WTC11 (cell line): ENCODE measurements around the gene RUNX1. TPM values are rescaled to one million over a fixed set of nuclear protein-coding genes. Genes with fewer than 3 reads are reported as not detected.

Experiments used
- ATAC-seq: fragments of 200-7000 bp; cut with Tn5 transposase; 2 replicates; pipeline ENCODE4 v1.10.0; 2021; ENCODE audit warnings: mild to moderate bottlenecking, moderate library complexity
- CTCF ChIA-PET: fragments of 300-600 bp; sonication (Branson Sonifier 250); formaldehyde crosslinking; loops from one replicate; lab custom pipeline; 2021; ENCODE audit warnings: antibody characterized with exemption; lab: Charles Lee
- POLR2A ChIA-PET: fragments of 350-600 bp; sonication (Branson Sonifier 250); formaldehyde crosslinking; loops from one replicate; lab custom pipeline; 2021; ENCODE audit warnings: antibody characterized with exemption; lab: Charles Lee
- DNase-seq: peaks from one replicate; pipeline ENCODE4 v3.0.0; 2021; ENCODE audit warnings: low spot score
- H3K27ac Mint-ChIP-seq: 2 replicates; pipeline ENCODE4 v1.8.0; 2021; ENCODE audit warnings: mixed read lengths
- H3K27me3 Mint-ChIP-seq: 2 replicates; pipeline ENCODE4 v1.8.0; 2021; ENCODE audit warnings: low read depth, mild to moderate bottlenecking, moderate library complexity, mixed read lengths
- H3K36me3 Mint-ChIP-seq: 2 replicates; pipeline ENCODE4 v1.8.0; 2021; ENCODE audit warnings: mixed read lengths
- H3K4me1 Mint-ChIP-seq: 2 replicates; pipeline ENCODE4 v1.8.0; 2022; ENCODE audit warnings: mixed read lengths
- H3K4me3 Mint-ChIP-seq: 2 replicates; pipeline ENCODE4 v1.8.0; 2021; ENCODE audit warnings: mild to moderate bottlenecking, moderate library complexity, mixed read lengths
- H3K9me3 Mint-ChIP-seq: 2 replicates; pipeline ENCODE4 v1.8.0; 2021; ENCODE audit warnings: mixed read lengths
- FOXK1 ChIP-seq: sonication (generic); formaldehyde crosslinking; IDR thresholded peaks from 2 replicates; pipeline ENCODE4 v1.8.0; 2022; ENCODE audit warnings: mild to moderate bottlenecking, moderate library complexity, missing genetic modification reagents
- HMGA2 ChIP-seq: fragments of 250-450 bp; sonication (Bioruptor Pico); IDR thresholded peaks from 2 replicates; pipeline ENCODE4 v1.4.0; 2021; ENCODE audit warnings: mild to moderate bottlenecking, moderate library complexity
- SMAD4 ChIP-seq: sonication (generic); formaldehyde crosslinking; IDR thresholded peaks from 2 replicates; pipeline ENCODE4 v1.8.0; 2022; ENCODE audit warnings: mild to moderate bottlenecking, missing genetic modification reagents
- SP1 ChIP-seq: sonication (generic); formaldehyde crosslinking; conservative IDR thresholded peaks from 2 replicates; pipeline ENCODE4 v1.8.1; 2022; ENCODE audit warnings: missing genetic modification reagents
- TEAD1 ChIP-seq: sonication (generic); formaldehyde crosslinking; IDR thresholded peaks from 2 replicates; pipeline ENCODE4 v1.8.0; 2022; ENCODE audit warnings: mild to moderate bottlenecking, missing genetic modification reagents
- ZNF219 ChIP-seq: sonication (generic); formaldehyde crosslinking; IDR thresholded peaks from 2 replicates; pipeline ENCODE4 v1.8.0; 2023; ENCODE audit warnings: missing genetic modification reagents, mild to moderate bottlenecking, borderline replicate concordance
- ZNF281 ChIP-seq: sonication (generic); formaldehyde crosslinking; IDR thresholded peaks from 2 replicates; pipeline ENCODE4 v1.8.0; 2023; ENCODE audit warnings: mild to moderate bottlenecking, missing genetic modification reagents
- ZNF423 ChIP-seq: fragments of 250-450 bp; sonication (Bioruptor Pico); IDR thresholded peaks from 2 replicates; pipeline ENCODE4 v2.1.2; 2022; ENCODE audit warnings: mild to moderate bottlenecking, moderate library complexity
- ZNF425 ChIP-seq: fragments of 250-450 bp; sonication (Bioruptor Pico); conservative IDR thresholded peaks from 2 replicates; pipeline ENCODE4 v1.9.0; 2021; ENCODE audit warnings: mild to moderate bottlenecking
- ZNF671 ChIP-seq: fragments of 250-450 bp; sonication (Bioruptor Pico); IDR thresholded peaks from 2 replicates; pipeline ENCODE4 v1.8.0; 2021; ENCODE audit warnings: mild to moderate bottlenecking
- total RNA-seq: library from RNA; stranded (reverse); gene quantifications from 3 replicates; pipeline ENCODE4 v1.2.3, GENCODE V29; 2021
- TF ChIP-seq, protein P1 (sequence below): sonication (generic); formaldehyde crosslinking; IDR thresholded peaks from 2 replicates; pipeline ENCODE4 v1.8.0; 2022; ENCODE audit warnings: mild to moderate bottlenecking, missing genetic modification reagents
- TF ChIP-seq, protein P2 (sequence below): sonication (generic); formaldehyde crosslinking; IDR thresholded peaks from 2 replicates; pipeline ENCODE4 v1.8.1; 2023; ENCODE audit warnings: mild to moderate bottlenecking, missing genetic modification reagents

RUNX1 gene
- total RNA-seq, 1 experiment from 2014 or later: 2.2 TPM

DNA sequence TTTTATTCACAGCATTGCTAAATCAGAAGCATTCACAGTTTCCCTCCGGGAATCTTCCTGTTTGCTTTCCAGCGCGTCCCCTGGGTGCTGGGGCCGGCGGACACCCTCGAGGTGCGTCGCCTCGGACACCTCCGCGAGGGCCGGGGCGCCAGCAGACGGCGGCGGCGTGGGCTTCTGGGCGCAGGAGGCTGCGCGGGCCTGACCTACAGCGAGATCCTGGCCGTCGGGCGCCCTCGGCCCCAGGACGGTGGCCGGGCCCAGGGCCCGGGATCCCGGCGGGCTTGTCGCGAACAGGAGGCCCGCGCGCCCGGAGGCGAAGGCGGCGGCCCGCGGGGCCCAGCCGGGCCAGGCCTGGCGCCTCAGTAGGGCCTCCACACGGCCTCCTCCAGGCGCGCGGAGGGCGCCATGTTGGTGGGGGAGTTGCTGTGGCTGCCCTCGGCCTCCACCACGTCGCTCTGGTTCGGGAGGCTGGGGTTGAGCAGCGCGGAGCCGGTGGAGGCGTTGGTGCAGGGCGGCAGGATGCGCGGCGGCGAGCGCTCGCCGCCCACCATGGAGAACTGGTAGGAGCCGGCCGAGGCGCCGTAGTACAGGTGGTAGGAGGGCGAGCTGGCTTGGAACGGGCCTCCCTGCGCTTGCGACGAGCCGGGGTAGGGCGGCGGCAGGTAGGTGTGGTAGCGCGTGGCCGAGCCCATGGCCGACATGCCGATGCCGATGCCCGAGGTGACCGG is 257.2 kb downstream of the RUNX1 start:
- CTCF ChIA-PET: no interaction called here
- peaks cover 14% of the 10 kb centered on the region for H3K4me1 Mint-ChIP-seq
- POLR2A ChIA-PET: no interaction called here
- 0 out of 2 replicates have a peak, but pooled peaks have one; percentile 31 for ATAC-seq
- no peak for DNase-seq
- H3K36me3 Mint-ChIP-seq: no peaks in the 10 kb centered on the region
- no peaks in the 10 kb centered on the region for H3K27me3 Mint-ChIP-seq
- no peak overlapping the region for H3K4me3 Mint-ChIP-seq
- no peaks in the 10 kb centered on the region for H3K9me3 Mint-ChIP-seq
- no peak overlapping the region for H3K27ac Mint-ChIP-seq
- TF ChIP-seq HMGA2 (CRISPR knock-in tag) (no peak), SMAD4 (no peak), ZNF281 (CRISPR knock-in tag) (no peak)

DNA sequence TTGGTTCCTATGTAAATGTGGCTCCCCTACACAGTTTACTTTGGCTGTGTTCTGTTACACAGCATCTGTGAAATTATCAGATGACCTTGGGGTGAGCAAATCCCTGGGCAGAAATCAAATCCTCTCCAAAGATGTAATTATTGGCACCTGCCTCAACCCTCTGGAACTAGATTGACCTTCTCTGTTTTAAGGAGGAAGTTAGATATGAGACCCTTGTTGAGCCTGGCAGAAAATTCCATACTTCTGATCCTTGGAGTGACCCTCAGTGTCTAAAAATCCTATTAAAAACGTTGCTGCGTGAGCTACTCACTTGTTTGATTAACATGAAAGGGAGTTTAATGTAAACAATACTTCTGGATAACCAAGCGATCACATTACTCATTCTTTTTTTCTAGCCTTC is 258.3 kb downstream of the RUNX1 start:
- POLR2A ChIA-PET: no interaction called here
- DNase-seq: no peak
- TF ChIP-seq ZNF423 (CRISPR knock-in tag) (no peak), SP1 (no peak), ZNF281 (CRISPR knock-in tag) (no peak), ZNF671 (CRISPR knock-in tag) (no peak), FOXK1 (CRISPR knock-in tag) (no peak), TEAD1 (no peak), ZNF219 (CRISPR knock-in tag) (no peak), ZNF425 (CRISPR knock-in tag) (no peak)
- TF ChIP-seq, protein P1, sequence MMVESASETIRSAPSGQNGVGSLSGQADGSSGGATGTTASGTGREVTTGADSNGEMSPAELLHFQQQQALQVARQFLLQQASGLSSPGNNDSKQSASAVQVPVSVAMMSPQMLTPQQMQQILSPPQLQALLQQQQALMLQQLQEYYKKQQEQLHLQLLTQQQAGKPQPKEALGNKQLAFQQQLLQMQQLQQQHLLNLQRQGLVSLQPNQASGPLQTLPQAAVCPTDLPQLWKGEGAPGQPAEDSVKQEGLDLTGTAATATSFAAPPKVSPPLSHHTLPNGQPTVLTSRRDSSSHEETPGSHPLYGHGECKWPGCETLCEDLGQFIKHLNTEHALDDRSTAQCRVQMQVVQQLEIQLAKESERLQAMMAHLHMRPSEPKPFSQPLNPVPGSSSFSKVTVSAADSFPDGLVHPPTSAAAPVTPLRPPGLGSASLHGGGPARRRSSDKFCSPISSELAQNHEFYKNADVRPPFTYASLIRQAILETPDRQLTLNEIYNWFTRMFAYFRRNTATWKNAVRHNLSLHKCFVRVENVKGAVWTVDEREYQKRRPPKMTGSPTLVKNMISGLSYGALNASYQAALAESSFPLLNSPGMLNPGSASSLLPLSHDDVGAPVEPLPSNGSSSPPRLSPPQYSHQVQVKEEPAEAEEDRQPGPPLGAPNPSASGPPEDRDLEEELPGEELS (CRISPR knock-in tag): no peak
- TF ChIP-seq, protein P2, sequence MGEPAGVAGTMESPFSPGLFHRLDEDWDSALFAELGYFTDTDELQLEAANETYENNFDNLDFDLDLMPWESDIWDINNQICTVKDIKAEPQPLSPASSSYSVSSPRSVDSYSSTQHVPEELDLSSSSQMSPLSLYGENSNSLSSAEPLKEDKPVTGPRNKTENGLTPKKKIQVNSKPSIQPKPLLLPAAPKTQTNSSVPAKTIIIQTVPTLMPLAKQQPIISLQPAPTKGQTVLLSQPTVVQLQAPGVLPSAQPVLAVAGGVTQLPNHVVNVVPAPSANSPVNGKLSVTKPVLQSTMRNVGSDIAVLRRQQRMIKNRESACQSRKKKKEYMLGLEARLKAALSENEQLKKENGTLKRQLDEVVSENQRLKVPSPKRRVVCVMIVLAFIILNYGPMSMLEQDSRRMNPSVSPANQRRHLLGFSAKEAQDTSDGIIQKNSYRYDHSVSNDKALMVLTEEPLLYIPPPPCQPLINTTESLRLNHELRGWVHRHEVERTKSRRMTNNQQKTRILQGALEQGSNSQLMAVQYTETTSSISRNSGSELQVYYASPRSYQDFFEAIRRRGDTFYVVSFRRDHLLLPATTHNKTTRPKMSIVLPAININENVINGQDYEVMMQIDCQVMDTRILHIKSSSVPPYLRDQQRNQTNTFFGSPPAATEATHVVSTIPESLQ (CRISPR knock-in tag): no peak
- Mint-ChIP-seq H3K4me3 (no peak overlapping the region), H3K27me3 (peaks cover 3% of the 10 kb centered on the region; the same call in 1 of the 2 replicates), H3K36me3 (no peaks in the 10 kb centered on the region), H3K4me1 (peaks cover 6% of the 10 kb centered on the region; the same call in 1 of the 2 replicates), H3K27ac (no peak overlapping the region), H3K9me3 (no peaks in the 10 kb centered on the region)
- ATAC-seq: no peak
- CTCF ChIA-PET: no interaction called here
